Nephron (organoid): ENCODE measurements around the gene PCED1B.

Experiments
- H3K27ac Mint-ChIP-seq, 3 experiments: 2 replicates each; pipeline ENCODE4 v1.8.0; 2020; ENCODE audit warnings: mixed read lengths in 3 of 3, mild to moderate bottlenecking in 2 of 3, moderate library complexity in 1 of 3
- H3K27me3 Mint-ChIP-seq: 2 replicates; pipeline ENCODE4 v1.8.0; 2021; ENCODE audit warnings: low read depth, mild to moderate bottlenecking, moderate library complexity, mixed read lengths
- H3K36me3 Mint-ChIP-seq: 2 replicates; pipeline ENCODE4 v1.8.0; 2020; ENCODE audit warnings: low read depth, mixed read lengths
- H3K4me1 Mint-ChIP-seq: 2 replicates; pipeline ENCODE4 v1.8.0; 2020; ENCODE audit warnings: mixed read lengths
- H3K4me3 Mint-ChIP-seq, 3 experiments: 2 replicates each; pipeline ENCODE4 v1.8.0; 2020; ENCODE audit warnings: mild to moderate bottlenecking in 3 of 3, mixed read lengths in 3 of 3, moderate library complexity in 2 of 3
- H3K9me3 Mint-ChIP-seq: 2 replicates; pipeline ENCODE4 v1.8.0; 2020; ENCODE audit warnings: mixed read lengths
- CTCF ChIP-seq, 3 experiments: fragments of 200-600 bp; sonication (generic); IDR thresholded peaks; one replicate each; pipeline ENCODE4 v1.5.0; 2021; ENCODE audit warnings: antibody characterized with exemption in 3 of 3; ENCODE audit not compliant: unreplicated experiment in 3 of 3

The PCED1B gene

GRCh38 chr12:47134005-47134404 lies 54.6 kb downstream of the PCED1B start:
- Mint-ChIP-seq H3K4me1 (no peaks in the 10 kb centered on the region), H3K36me3 (no peaks in the 10 kb centered on the region), H3K27me3 (peaks cover 4% of the 10 kb centered on the region), H3K27ac (no peak overlapping the region), H3K9me3 (no peaks in the 10 kb centered on the region), H3K4me3 (no peak overlapping the region)
- TF ChIP-seq CTCF (IDR thresholded peaks at IDR 0.05; ENCODE audit: unreplicated experiment in 3 of 3) = no peak

GRCh38 chr12:47135578-47135977 lies 56.2 kb downstream of the PCED1B start:
- Mint-ChIP-seq H3K36me3 (no peaks in the 10 kb centered on the region), H3K27me3 (peaks cover 4% of the 10 kb centered on the region), H3K4me1 (no peaks in the 10 kb centered on the region), H3K4me3 (no peak overlapping the region), H3K9me3 (peaks cover 3% of the 10 kb centered on the region), H3K27ac (no peak overlapping the region)
- TF ChIP-seq CTCF (IDR thresholded peaks at IDR 0.05; ENCODE audit: unreplicated experiment in 3 of 3) = no peak

- H3K4me3 Mint-ChIP-seq = no peak overlapping the region
These were observed 59.7 kb downstream of the PCED1B start for GRCh38 chr12:47139000-47139681.

GRCh38 chr12:47141459-47141858 lies 62.0 kb downstream of the PCED1B start:
- H3K27ac Mint-ChIP-seq = no peak overlapping the region
- H3K9me3 Mint-ChIP-seq = peaks cover 11% of the 10 kb centered on the region
- H3K4me1 Mint-ChIP-seq = no peaks in the 10 kb centered on the region

More at GRCh38 chr12:47139000-47139681, 59.7 kb downstream of the PCED1B start:
- TF ChIP-seq CTCF (IDR thresholded peaks at IDR 0.05; ENCODE audit: unreplicated experiment in 3 of 3) = no peak
- H3K36me3 Mint-ChIP-seq = no peaks in the 10 kb centered on the region
- H3K9me3 Mint-ChIP-seq = peaks cover 10% of the 10 kb centered on the region
- H3K27ac Mint-ChIP-seq = no peak overlapping the region
- H3K27me3 Mint-ChIP-seq = no peaks in the 10 kb centered on the region
- no peaks in the 10 kb centered on the region for H3K4me1 Mint-ChIP-seq

GRCh38 chr12:47144769-47145168 lies 65.3 kb downstream of the PCED1B start:
- Mint-ChIP-seq H3K27ac (no peak overlapping the region), H3K36me3 (no peaks in the 10 kb centered on the region), H3K27me3 (no peaks in the 10 kb centered on the region), H3K9me3 (peaks cover 12% of the 10 kb centered on the region), H3K4me1 (no peaks in the 10 kb centered on the region), H3K4me3 (no peak overlapping the region)
- no peak for TF ChIP-seq CTCF (IDR thresholded peaks at IDR 0.05; ENCODE audit: unreplicated experiment in 3 of 3)

More at GRCh38 chr12:47141459-47141858, 62.0 kb downstream of the PCED1B start:
- no peaks in the 10 kb centered on the region for H3K27me3 Mint-ChIP-seq
- H3K36me3 Mint-ChIP-seq = no peaks in the 10 kb centered on the region
- no peak for TF ChIP-seq CTCF (IDR thresholded peaks at IDR 0.05; ENCODE audit: unreplicated experiment in 3 of 3)
- no peak overlapping the region for H3K4me3 Mint-ChIP-seq

- no peaks in the 10 kb centered on the region for H3K27me3 Mint-ChIP-seq
- no peak overlapping the region for H3K4me3 Mint-ChIP-seq
- TF ChIP-seq CTCF (IDR thresholded peaks at IDR 0.05; ENCODE audit: unreplicated experiment in 3 of 3) = no peak
- no peak overlapping the region for H3K27ac Mint-ChIP-seq
- peaks cover 12% of the 10 kb centered on the region for H3K9me3 Mint-ChIP-seq
- no peaks in the 10 kb centered on the region for H3K4me1 Mint-ChIP-seq
- H3K36me3 Mint-ChIP-seq = no peaks in the 10 kb centered on the region
These were observed 65.8 kb downstream of the PCED1B start for GRCh38 chr12:47145188-47145587.
